GM11168 (cell line): ENCODE measurements around the gene KIF21B.
"Not testable (repeated sequence)": the region's sequence is repeated elsewhere in the genome, so short reads cannot be mapped to it uniquely, and the experiment has no call there.

Experiments
- in situ Hi-C: fragments of 300-500 bp; cut with MboI; formaldehyde crosslinking; loops from one replicate; pipeline ENCODE4 v1.12.0; 2022; ENCODE audit warnings: low sequenced_read_pairs; ENCODE audit not compliant: unreplicated experiment

KIF21B gene

DNA sequence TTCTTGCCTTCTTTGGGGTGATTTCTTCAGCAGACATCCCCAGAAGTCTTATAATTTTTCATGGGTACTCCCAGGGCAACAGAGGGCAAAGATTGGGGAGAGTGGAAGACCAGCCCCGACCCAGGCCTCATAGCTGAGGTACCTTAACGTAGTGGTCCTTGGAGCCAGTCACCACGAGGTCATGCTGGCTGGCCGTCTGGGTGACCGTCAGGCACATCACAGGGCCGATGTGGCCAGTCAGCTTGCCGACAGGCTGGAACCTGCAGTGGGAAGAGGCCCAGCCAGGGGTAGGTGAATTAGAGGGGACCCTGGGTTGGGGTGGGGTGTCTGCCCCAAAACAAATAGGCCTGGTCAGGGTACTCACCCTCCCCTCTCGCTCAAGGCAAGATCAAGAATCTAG is 46.9 kb downstream of the KIF21B start:
- in situ Hi-C loops = loop anchor here (5.0 kb wide), 1 partner anchor 66 kb away; no protein-coding TSS in a partner anchor

DNA sequence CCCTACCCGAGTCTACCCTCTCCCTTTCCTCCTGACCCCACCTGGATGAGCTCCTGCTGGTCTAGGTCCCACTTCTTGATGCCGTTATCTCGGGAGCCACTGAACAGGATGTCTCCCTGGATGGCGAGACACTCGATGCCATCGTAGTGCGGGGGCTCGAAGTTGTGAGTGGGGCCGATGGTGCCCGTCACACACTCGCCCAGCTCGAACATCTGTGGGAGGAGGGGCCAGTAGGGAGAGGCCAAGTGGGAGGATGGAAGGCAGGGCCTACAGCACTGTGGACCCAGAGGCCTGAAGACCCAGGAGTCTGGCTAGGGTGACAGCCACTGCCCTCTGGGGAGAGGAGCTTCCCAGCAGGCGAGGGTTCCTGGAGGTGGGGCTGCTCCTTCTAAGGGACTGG is 48.1 kb downstream of the KIF21B start:
- in situ Hi-C loops = loop anchor here (5.0 kb wide), 1 partner anchor 67 kb away; no protein-coding TSS in a partner anchor

DNA sequence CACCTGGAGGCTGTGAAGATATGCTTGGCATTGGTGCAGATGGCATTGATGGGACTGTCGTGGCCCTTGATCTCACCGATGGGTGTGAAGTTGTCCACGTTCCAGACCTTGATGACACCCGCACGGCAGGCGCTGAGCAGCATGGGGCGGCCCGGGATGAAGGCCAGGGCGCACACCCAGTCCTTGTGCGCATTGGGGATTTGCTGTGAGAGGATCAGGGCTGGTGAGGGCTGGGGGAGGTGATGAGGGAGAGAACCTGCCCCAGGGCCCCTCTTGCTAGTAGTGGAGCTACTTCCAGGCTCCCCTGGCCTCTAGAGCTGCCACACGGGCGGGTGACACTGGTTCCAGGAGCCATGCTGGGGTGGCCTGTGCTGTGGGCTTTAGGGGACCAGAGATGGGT is 48.8 kb downstream of the KIF21B start:
- in situ Hi-C loops = loop anchor here (5.0 kb wide), 1 partner anchor 68 kb away; no protein-coding TSS in a partner anchor

DNA sequence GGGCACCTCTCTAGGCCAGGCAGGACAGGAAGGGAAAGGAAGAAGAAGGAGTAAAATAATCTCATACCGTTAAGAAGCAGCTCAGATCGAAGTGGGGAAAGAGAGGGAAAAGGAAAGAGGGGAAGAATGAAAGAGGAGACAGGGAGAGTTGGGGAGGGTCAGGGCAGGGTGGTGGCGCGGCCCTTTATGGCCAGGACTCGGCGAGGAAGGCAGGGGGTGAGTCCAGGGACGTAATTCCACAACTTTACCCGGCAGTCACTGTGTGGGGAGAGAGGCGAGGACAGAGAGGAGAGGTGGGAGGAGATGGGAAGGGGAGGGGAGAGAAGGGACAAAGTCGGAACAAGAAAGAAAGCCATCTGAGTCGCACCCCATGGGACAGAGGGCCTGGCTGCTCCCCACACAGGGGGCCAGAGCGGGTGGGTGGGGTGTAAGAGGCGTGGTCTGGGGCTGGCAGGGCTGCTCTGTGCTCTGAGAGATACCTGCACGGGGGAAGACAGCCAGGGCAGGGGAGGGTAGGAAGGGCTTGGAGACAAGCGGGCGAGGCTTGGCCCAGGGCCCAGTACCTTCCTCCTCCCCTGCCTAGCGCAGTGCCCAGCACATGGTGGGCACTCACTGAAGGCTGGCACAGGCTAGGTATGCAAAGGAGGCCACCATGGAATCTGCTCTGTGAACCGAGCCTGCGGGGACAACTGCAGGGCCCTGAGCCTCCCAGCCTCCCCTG is 49.4 kb downstream of the KIF21B start:
- in situ Hi-C loops = no loop called here

DNA sequence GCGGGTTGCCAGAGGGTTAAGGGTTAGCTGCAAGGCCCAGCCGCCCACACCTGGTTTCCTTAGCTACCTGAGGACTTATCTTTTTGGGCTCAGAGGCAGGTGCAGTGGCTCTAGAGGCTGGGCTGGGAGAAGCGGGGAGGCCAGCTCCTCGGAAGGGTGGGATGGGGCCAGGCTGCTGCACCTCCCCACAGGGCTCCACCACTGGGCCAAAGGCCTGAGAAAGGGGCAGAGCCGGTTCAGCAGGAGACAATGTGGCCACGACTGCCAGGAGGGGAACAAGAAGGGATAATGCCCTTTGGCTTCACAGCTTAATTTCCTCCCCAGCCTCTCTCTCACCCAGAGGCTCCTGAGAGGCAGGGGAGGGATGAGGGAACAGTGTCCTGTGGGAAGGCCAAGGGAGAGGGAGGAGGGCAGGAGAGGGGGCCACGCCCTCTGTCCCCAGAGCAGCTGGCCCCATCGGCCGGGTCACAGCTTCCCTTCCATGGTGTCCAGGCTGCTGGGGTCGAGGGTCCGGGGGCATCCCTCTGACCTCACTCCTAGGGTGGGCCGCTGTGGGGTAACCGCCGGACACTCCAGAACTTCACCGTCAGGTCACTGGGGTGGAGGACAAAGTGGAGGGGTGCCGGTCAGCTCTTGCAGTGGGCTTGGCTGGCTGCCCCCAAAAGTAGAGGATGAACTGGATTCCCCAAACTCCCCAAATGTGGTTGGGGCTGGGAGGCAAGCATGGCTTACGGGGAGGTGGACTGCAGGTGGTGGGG is 50.4 kb downstream of the KIF21B start:
- in situ Hi-C loops = no loop called here

DNA sequence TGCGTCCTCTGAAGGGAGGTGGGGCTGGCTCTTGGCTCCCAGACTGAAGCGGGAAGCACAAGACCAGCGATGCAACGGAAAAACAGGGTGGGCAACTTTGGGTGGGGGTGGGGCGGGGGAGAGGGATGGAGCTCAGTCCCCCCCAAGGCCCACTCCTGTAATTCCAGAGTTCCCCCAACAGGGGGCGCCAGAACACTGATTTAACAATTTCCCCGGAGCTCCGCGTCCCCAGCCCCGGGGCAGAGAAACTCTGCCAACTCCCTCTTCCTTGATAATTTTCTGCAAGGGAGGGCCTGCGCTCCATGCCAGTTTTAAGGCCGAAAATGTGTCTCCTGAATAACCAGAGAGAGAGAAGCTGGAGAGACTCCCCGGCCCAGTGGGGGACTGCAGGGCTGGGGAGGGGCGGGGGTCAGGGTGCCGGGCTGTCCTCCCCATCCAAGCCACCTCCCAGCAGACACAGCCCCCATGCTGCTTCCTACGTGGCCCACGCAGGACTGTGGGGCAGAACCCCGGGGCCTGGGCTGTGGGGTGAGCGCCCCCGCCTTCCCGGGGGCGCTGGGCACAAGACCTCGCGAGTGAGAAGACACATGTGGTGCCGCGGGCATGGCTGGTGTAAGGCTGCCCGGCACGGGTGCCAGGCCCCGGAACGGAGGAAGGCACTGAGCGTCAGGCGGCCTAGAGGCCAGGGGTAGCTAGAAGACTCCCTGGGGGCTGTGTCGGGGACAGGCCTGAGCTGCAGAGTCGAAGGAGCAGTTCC is 51.4 kb downstream of the KIF21B start:
- in situ Hi-C loops = no loop called here

DNA sequence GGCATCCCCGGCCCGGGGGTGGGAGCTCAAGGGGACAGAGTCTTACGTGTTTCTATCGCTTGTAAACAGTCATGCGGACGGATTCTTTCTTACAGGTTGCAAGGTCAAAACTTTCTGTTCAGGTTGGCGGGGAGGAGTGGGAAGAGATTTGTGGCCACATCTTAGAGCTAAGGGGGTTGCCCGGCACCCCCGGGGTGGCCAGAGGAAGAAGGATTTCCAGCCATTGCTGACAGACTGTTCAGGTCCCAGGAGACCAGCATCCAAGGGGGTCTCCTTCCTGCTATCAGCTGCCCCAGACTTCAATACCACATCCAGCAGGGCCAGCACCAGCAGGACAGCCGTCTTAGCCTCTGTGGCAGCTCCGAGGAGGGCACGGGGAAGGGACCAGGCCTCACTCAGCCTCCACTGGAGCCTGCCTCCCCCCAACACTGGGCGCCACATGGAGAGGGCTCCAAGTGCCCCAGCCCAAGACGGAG is 52.0 kb downstream of the KIF21B start:
- in situ Hi-C loops = no loop called here

DNA sequence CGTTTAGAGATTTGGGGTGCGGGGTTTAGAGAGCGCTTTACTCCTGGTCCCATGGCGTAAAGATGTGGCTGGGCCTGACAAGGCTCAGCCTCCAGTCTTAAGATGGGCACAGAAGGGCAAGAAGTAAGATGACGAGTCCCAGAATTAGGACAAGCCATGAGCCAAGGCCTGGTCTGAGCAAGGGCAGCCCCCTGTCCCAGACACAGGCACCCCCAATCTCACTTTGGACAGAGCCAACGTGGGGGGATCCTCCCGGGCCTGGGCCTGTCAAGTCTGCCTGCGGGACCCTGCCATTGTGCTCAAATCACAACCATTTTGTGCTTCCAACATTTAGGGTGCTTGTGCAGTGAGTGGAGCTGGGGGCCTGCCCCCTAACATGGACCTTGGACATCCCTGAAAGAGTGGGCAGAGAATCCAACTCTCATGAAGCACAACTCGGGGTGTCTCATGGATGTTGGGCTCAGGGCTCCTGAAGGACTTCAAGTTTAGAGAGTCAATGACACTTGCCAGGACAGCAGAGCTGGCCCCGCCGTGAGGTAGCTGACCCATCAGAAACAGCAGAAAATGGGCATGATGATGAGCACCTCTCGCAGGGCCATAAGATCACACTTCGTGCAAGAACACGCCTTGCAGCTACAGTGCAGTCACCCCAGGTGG is 52.6 kb downstream of the KIF21B start:
- in situ Hi-C loops = no loop called here

DNA sequence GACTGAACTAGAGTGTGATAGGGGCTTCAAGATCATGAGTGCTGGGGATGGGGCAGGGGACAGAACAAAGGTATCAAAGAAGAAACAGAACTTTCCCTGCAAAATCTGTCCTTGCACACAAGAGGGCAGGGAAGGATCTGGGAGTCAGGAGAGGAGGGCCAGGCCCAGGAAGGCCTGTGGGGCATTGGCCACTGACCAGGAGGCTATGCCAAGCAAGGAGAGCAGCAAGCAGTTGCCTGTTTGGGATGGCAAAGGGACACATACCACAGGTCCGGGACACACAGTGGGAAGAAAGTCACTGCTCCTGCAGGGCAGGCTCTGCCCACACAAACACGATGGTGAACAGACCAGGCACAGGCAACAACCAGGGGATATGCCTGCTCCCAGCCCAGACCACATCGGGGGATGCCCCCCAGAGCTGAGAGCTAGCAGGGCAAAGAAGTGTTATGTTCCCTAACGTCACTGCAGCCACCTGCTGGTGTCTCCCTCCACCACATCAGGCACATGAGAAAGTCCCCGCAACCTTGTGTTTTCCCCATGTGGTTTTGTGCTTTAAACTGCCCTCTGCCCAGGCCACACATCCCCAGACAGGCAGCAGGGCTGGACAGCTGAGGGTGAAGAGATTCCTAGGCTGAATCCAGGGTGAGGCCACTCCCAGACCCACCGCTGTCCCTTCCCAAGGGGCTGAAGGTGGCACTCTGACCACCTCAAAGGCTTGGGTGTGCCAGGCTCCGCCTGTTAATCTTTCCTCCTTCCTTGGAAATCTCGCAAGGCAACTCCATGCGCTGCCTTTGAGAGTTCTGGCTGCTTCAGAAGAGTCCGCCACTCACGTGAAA is 53.6 kb downstream of the KIF21B start:
- in situ Hi-C loops = no loop called here

DNA sequence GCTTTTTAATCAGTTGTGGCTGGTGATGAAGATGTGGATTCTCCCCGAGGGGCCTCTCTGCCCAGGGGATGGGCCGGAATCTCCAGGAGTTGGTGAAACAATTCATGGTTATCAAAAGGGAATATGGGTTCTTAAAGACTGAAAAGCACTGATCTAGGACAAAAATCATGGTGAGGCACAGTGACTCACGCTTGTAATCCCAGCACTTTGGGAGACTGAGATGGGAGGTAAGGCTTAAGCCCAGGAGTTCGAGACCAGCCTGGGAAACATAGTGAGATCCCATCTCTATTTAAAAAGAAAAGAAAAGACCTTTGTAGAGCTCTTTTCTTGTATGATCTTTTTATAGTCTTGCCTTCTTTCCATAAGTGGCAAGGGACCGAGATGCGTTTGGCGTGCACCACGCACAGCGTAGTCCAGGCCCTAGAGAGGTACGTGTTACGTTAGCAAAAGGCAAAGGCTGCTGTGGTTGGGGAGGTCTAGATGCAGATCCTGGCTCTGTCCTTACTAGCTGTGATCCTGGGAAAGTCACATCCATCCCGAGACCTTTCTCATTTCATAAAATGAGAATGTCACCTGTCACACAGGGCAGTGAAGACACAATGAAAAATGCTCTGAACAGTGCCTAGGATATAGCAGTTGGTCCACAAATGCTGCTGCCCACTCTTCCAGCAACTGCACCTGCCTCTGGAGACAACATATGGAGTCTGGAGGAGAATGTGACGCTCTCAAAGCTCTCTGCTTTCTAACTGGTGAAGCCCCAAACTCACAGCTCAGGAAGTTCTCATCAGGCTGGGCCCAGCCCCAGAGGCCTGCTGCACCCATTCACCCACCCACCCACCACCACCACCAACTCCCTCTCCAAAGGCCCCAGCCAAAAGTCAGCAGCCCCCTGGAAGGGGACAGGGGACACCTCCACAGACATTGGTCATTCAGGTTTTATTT is 54.8 kb downstream of the KIF21B start:
- in situ Hi-C loops = no loop called here

DNA sequence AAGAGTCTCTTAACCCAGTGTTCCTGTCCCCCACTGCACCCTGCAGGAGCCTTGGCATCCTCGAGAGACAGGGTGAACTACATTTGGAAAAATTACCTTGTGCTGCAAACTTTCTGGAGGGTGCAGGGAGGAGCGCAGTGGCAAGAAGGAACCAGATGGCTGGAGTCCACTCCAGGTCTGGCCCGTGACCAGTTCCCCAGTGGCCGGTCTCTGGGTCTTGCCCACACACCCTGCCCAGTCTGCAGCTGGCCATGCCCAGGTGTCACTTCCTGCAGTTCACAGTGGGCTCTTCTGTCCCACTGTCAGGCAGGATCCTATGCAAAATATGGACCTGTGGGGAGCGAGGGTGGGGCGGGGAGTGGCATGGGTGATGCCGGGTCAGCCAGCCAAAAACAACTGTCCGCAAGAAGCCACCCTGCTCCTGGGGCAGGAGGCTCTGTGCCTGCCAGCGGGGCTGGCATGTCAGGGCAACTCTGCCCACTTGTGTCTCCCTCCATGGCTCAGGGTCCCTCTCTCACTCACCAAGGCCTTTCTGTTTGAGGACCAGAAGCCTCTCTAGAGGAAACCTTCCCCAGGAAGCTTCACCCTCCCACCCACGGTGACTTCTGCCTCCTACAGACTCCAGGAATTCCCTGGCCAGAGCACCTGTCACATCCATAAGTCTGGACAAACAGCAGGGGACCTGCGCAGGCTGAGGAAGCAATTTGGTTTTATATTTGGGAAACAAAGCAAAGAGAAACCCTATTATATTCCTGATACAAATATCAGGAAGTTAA is 55.6 kb downstream of the KIF21B start:
- in situ Hi-C loops = no loop called here

DNA sequence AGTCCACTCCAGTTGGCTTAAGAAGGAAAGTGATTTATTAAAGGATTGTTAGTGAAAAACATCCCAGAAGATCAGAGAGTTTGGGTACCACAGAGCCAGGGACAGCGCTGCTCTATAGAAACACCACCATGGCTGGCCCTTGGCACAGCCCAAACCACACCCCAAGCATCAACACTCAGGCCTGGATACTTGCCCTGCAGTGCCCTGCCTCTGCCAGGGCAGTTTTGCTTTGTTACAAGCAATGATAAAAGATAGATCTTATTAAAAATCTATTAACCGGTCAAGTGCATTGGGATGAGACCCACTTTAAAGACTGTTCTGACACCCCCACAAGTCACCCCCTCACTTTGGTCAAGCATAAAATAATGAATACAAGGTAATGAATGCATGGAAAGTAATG is 56.6 kb downstream of the KIF21B start:
- in situ Hi-C loops = no loop called here

DNA sequence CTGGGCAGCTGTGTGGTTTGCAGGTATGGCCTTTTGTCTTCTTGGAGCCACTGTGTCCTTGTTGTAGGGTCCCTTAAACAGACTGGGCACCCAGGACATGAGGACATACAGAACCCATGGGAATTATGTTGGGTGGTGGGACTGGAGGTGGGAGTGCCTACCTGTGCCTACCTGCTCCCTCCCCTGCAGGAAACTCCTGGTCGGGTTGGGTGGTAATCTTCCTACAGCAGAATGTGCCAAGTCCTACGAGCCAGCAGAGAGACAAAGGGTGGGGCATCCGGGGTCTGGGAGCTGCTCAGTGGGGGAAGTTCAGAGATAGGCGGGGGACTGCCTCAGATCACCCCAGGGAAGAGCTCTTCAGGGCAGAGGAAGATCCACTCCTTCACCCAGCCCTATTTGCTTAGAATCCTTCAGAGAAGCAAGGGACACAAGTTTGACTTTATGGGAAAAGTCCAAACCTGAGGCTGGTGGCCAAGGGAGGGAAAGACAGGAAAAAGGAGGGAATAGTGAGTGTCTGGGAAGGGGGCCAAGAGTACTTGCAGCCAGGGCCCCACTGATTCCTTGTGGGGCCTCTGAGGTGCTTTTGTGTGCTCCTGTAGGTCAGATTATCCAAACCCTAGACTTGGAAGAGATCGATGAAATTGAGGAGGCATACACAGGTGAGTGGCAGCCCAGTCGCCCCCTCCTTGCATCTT is 58.3 kb downstream of the KIF21B start:
- in situ Hi-C loops = no loop called here

DNA sequence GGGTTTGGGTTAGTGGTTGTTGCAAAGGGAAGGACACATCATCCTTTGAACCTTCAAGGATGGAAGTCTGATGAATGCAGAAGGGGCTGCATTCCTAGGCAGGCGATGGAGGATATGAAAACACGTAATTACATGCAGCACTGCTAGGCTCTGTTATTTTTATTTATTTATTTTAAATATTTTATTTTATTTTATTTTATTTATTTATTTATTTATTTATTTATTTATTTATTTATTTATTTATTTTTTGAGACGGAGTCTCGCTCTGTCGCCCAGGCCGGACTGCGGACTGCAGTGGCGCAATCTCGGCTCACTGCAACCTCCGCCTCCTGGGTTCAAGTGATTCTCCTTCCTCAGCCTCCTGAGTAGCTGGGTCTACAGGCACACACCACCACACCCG is 59.6 kb downstream of the KIF21B start:
- in situ Hi-C loops = not testable (repeated sequence)

DNA sequence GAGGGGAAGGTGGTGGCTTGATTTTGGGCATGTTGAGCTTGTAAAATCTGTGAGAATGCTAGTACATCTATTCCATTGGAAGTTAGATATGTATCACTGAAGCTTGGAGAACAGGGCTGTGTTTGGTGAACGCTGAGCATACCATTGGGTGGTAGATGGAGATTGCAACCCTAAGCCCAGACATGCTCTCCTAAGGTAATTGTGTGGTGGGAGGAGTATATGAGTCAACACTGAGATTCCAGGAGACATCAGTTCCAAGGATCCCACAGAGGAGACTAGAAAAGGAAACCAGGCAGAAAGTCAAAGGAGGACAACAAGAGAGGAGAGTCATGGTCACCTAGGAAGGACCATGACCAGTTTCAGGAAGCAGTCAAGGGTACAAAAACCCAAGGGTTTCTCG is 60.4 kb downstream of the KIF21B start:
- in situ Hi-C loops = no loop called here

DNA sequence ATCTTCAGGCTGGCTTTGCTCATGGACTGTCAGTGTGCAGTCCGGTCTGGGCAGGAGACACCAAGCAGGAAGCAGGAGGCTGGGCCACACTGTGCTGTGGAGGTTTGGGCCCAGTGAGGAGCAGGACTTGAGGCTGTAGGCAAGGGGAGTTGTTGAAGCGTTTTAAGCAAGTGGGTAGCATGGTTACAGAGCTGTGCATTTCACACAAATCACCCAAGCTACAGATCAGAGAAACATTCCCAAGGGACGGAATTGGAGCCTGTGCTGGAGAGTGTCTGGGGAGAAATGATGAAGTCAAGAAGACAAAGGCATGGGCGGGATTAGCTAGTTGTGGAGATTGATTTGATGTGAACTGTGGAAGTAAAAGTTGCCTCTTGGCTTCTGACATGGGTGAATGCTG is 60.9 kb downstream of the KIF21B start:
- in situ Hi-C loops = no loop called here

DNA sequence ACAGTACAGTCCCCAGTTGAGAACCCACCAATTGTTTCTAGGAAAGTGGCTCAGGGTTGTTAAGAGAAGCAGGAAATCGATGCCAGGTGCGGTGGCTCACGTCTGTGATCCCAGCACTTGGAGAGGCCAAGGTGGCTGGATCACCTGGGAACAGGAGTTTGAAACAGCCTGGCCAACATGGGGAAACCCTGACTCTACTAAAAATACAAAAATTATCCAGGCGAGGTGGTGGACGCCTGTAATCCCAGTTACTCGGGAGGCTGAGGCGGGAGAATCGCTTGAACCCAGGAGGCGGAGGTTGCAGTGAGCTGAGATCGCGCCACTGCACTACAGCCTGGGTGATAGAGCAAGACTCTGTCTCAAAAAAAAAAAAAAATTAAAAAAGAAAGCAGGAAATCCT is 61.4 kb downstream of the KIF21B start:
- in situ Hi-C loops = not testable (repeated sequence)
